Measurements from ENCODE around the gene ZFP36L1.

DNA sequence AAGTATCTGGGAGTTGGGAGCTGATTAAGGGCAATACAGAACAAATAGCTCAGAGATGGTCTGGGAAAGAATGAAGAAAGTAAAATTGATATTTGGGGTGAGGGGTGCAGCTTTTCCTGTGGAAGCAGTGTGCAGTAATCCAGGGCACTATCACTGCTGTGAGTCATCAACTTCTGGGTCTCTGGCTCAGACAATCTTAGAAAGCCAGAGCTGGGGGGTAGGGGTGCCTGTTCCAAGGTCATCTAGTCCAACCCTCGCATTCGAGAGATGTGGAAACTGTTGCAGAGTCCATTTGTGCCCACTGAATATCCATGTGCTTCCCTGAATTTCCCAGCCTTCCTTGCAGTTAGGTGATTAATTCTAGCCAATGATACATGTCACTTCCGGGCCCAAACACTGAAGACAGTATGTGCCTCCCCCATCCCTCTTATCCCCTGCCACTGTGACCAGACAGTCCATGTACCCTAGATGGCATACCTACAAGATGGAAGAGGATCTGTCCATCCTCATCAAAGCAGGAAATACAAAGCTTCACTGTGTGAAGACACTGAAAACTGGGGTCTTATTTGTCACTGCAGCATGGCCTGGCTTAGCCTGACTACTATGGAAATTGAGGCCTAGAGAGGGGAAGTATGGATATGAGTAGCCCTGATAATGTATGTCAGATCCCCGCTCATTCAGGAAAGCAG, 51.9 kb downstream of the ZFP36L1 start:
- TF ChIP-seq LEF1 (IDR thresholded peaks at IDR 0.05; ENCODE audit: borderline replicate concordance) (no peak), ZNF384 (IDR thresholded peaks at IDR 0.05) (no peak), HDGF (IDR thresholded peaks at IDR 0.05; ENCODE audit: borderline replicate concordance) (no peak), BHLHE40 (IDR thresholded peaks at IDR 0.05; ENCODE audit: borderline replicate concordance) (no peak), FOXM1 (IDR thresholded peaks at IDR 0.05; ENCODE audit: borderline replicate concordance) (no peak), L3MBTL2 (conservative IDR thresholded peaks at IDR 0.05) (no peak), CTBP1 (IDR thresholded peaks at IDR 0.05; ENCODE audit: borderline replicate concordance) (no peak), TARDBP (IDR thresholded peaks at IDR 0.05) (no peak), ELF4 (IDR thresholded peaks at IDR 0.05) (no peak), NFRKB (IDR thresholded peaks at IDR 0.05) (no peak), ARNT (IDR thresholded peaks at IDR 0.05) (no peak)

All from HEK293T (cell line).